ENCODE data around the gene SLC29A1. TPM values are rescaled to one million over a fixed set of nuclear protein-coding genes. Genes with fewer than 3 reads are reported as not detected.

Gene SLC29A1
- total and polyA plus RNA-seq, 2 donors (not counting 3 experiments of a cell fraction or from before 2014, with no cell fraction given), result 202 to 539 TPM

DNA sequence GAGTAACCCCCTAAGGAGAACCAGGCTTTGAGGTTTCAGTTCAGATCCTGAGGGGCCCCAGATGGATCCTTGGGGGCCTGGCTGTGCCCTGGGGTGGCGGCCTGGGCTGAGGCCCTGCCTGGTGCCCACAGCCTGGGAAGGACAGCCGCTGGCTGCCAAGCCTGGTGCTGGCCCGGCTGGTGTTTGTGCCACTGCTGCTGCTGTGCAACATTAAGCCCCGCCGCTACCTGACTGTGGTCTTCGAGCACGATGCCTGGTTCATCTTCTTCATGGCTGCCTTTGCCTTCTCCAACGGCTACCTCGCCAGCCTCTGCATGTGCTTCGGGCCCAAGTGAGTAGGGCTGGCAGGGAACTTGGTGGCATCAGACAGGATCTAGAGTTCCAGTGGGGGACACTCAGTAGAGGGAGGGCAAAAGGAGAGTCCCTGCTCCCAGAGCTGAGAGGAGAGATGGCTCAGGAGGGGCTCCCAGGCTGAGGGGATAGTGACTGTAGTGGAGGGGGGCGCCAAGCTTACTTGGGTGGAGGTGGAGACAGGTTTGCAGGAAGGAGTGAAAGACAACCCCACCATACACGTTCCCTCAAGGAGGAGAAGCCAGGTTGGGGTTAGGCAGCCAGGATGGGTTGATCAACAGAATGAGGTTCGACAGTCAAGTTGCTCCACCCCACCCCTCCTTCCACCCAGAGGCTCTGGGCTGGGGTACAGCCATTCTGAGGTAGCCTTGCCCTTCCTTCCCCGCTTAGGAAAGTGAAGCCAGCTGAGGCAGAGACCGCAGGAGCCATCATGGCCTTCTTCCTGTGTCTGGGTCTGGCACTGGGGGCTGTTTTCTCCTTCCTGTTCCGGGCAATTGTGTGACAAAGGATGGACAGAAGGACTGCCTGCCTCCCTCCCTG is 9.5 kb downstream of the SLC29A1 start:
- no TSS peak for BruUV-seq (replicated peaks)
- Histone ChIP-seq H3K4me1 (ENCODE audit: control insufficient read depth, extremely low read depth, insufficient read depth, low read length) (peaks cover 38% of the 10 kb centered on the region), H3K79me2 (ENCODE audit: control insufficient read depth, insufficient read depth, low read length) (peaks cover 24% of the 10 kb centered on the region), H3K9me3 (replicated peaks; ENCODE audit: control insufficient read depth, insufficient read depth, low read length) (no peaks in the 10 kb centered on the region), H3K27ac (ENCODE audit: insufficient read depth, low read depth, low read length) (peak overlapping the region; percentile 2), H3K27me3 (ENCODE audit: control insufficient read depth in 2 of 2, insufficient read depth in 2 of 2, low read length in 2 of 2) (no peaks in the 10 kb centered on the region), H2AFZ (ENCODE audit: low read depth, low read length) (no peak overlapping the region), H3K9ac (replicated peaks; ENCODE audit: extremely low read depth, insufficient read depth, low read length) (no peak overlapping the region), H3K9me1 (replicated peaks; ENCODE audit: control insufficient read depth, extremely low read depth, insufficient read depth, low read length) (no peaks in the 10 kb centered on the region), H3K4me3 (replicated peaks in 1 of 3; ENCODE audit: insufficient read depth in 1 of 3, low read depth in 1 of 3, low read length in 3 of 3) (no peak overlapping the region), H3K4me2 (ENCODE audit: insufficient read depth, low read length) (no peak overlapping the region), H3K36me3 (ENCODE audit: control insufficient read depth in 2 of 2, extremely low read depth in 1 of 2, insufficient read depth in 2 of 2, low read length in 2 of 2) (peaks cover 17 to 40% of the 10 kb centered on the region in 2 experiments), H4K20me1 (replicated peaks; ENCODE audit: control insufficient read depth, extremely low read depth, insufficient read depth, low read length) (no peaks in the 10 kb centered on the region)
- TF ChIP-seq, protein P1, sequence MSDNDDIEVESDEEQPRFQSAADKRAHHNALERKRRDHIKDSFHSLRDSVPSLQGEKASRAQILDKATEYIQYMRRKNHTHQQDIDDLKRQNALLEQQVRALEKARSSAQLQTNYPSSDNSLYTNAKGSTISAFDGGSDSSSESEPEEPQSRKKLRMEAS (IDR thresholded peaks at IDR 0.05; ENCODE audit: insufficient read depth, insufficient read length), result no peak
- TF ChIP-seq MYC (IDR thresholded peaks at IDR 0.05; ENCODE audit: low read depth, low read length) (no peak), POLR2AphosphoS5 (IDR thresholded peaks at IDR 0.05; ENCODE audit: insufficient read depth, low read depth, low read length) (no peak), FOS (IDR thresholded peaks at IDR 0.05; ENCODE audit: borderline replicate concordance, insufficient read depth, low read length) (no peak), EZH2 (IDR thresholded peaks at IDR 0.05; ENCODE audit: borderline replicate concordance, low read depth, low read length, severe bottlenecking) (no peak), JUN (IDR thresholded peaks at IDR 0.05; ENCODE audit: borderline replicate concordance, insufficient read depth, insufficient read length, low read depth) (no peak), POLR2A (IDR thresholded peaks at IDR 0.05; ENCODE audit: low read depth, low read length) (no peak), GATA2 (IDR thresholded peaks at IDR 0.05; ENCODE audit: insufficient read depth, insufficient read length, low read depth, low read length) (no peak)
- TF ChIP-seq, protein P2, sequence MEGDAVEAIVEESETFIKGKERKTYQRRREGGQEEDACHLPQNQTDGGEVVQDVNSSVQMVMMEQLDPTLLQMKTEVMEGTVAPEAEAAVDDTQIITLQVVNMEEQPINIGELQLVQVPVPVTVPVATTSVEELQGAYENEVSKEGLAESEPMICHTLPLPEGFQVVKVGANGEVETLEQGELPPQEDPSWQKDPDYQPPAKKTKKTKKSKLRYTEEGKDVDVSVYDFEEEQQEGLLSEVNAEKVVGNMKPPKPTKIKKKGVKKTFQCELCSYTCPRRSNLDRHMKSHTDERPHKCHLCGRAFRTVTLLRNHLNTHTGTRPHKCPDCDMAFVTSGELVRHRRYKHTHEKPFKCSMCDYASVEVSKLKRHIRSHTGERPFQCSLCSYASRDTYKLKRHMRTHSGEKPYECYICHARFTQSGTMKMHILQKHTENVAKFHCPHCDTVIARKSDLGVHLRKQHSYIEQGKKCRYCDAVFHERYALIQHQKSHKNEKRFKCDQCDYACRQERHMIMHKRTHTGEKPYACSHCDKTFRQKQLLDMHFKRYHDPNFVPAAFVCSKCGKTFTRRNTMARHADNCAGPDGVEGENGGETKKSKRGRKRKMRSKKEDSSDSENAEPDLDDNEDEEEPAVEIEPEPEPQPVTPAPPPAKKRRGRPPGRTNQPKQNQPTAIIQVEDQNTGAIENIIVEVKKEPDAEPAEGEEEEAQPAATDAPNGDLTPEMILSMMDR (IDR thresholded peaks at IDR 0.05; ENCODE audit: extremely low read depth in 1 of 2, insufficient read depth in 1 of 2, low read depth in 1 of 2, low read length in 2 of 2), result no peak
- FAIRE-seq (no peak), DNase-seq (ENCODE audit: low read depth, low spot score) (no peak)
- intact Hi-C loops (cut with micrococcal nuclease), result no loop called here
- CTCF ChIA-PET, result interaction anchor here (1.2 to 7.2 kb wide), 5 partner anchors 9 to 138 kb away, joined by 3 to 148 read pairs (median 11); partner anchors contain the start of gene SLC29A1
- POLR2A ChIA-PET, result interaction anchor here (0.6 kb wide), 1 partner anchor 617 kb away, joined by 8 read pairs; no protein-coding TSS in a partner anchor
- dilution Hi-C loops (cut with MboI; ENCODE audit: extremely low pct_ligation_motif_present, low sequenced_read_pairs), result loop anchor here (10.0 kb wide), 1 partner anchor 128 kb away; no protein-coding TSS in a partner anchor
